OCI-LY7 (cell line): Measurements from ENCODE around the gene ME1. TPM values are rescaled to one million over a fixed set of nuclear protein-coding genes. Genes with fewer than 3 reads are reported as not detected.

Source experiments
- BruUV-seq: library from RNA; stranded (reverse); fragments of 400-500 nt; replicated peaks from 2 replicates; lab custom pipeline; 2021; lab: Mats Ljungman, UMichigan
- CTCF ChIA-PET: fragments of 300-600 bp; sonication (Branson Sonifier 250); formaldehyde crosslinking; loops from one replicate; lab custom pipeline; 2022; ENCODE audit warnings: antibody characterized with exemption; ENCODE audit not compliant: unreplicated experiment; lab: Charles Lee
- POLR2A ChIA-PET: fragments of 300-600 bp; sonication (Branson Sonifier 250); formaldehyde crosslinking; loops from one replicate; lab custom pipeline; 2022; ENCODE audit warnings: antibody characterized with exemption; lab: Charles Lee
- DNase-seq: peaks from one replicate; pipeline ENCODE4 v3.0.0-alpha.2; 2015; ENCODE audit warnings: low spot score
- H2AFZ ChIP-seq: fragments of 200-600 bp; sonication (generic), shearing (Covaris generic); 2 replicates; pipeline ENCODE4 v1.6.1; 2014; ENCODE audit warnings: mild to moderate bottlenecking, antibody characterized with exemption, low read length, moderate library complexity
- H3K27ac ChIP-seq: fragments of 200-600 bp; sonication (generic); 2 replicates; pipeline ENCODE4 v1.5.1; 2014; ENCODE audit warnings: mixed run types, low read depth, mild to moderate bottlenecking, moderate library complexity, low read length, inconsistent platforms; ENCODE audit not compliant: poor library complexity, severe bottlenecking
- H3K36me3 ChIP-seq: fragments of 200-600 bp; sonication (generic); 2 replicates; pipeline ENCODE4 v1.6.1; 2014; ENCODE audit warnings: mild to moderate bottlenecking, antibody characterized with exemption, low read length, moderate library complexity, mixed read lengths; ENCODE audit not compliant: insufficient read depth
- H3K4me1 ChIP-seq: fragments of 200-600 bp; sonication (generic); 2 replicates; pipeline ENCODE4 v1.5.1; 2014; ENCODE audit warnings: mild to moderate bottlenecking, low read length; ENCODE audit not compliant: insufficient read depth, poor library complexity, severe bottlenecking
- H3K4me2 ChIP-seq: fragments of 200-600 bp; sonication (generic); 2 replicates; pipeline ENCODE4 v1.6.1; 2014; ENCODE audit warnings: mild to moderate bottlenecking, low read length
- H3K4me3 ChIP-seq: fragments of 200-600 bp; sonication (generic); 2 replicates; pipeline ENCODE4 v1.5.1; 2014; ENCODE audit warnings: mild to moderate bottlenecking, low read depth, low read length; ENCODE audit not compliant: poor library complexity, severe bottlenecking
- H3K79me2 ChIP-seq: fragments of 200-600 bp; sonication (generic); 2 replicates; pipeline ENCODE4 v1.6.1; 2016; ENCODE audit warnings: low read depth, mild to moderate bottlenecking, low read length, moderate library complexity, mixed read lengths; ENCODE audit not compliant: insufficient read depth
- H3K9me2 ChIP-seq: fragments of 200-600 bp; sonication (generic); 2 replicates; pipeline ENCODE4 v1.6.1; 2016; ENCODE audit warnings: mild to moderate bottlenecking, low read length, mixed read lengths; ENCODE audit not compliant: insufficient read depth
- H3K9me3 ChIP-seq: fragments of 200-600 bp; sonication (generic); 2 replicates; pipeline ENCODE4 v1.6.1; 2014; ENCODE audit warnings: mild to moderate bottlenecking, mixed run types, low read length, mixed read lengths
- H4K20me1 ChIP-seq: fragments of 200-600 bp; sonication (generic); 2 replicates; pipeline ENCODE4 v1.6.1; 2014; ENCODE audit warnings: mild to moderate bottlenecking, antibody characterized with exemption, low read length, moderate library complexity, mixed read lengths; ENCODE audit not compliant: insufficient read depth
- CTCF ChIP-seq: fragments of 200-600 bp; sonication (generic); conservative IDR thresholded peaks from 2 replicates; pipeline ENCODE4 v1.5.1; 2014; ENCODE audit warnings: mild to moderate bottlenecking, antibody characterized with exemption, low read length, moderate library complexity, mixed read lengths
- EZH2phosphoT487 ChIP-seq: fragments of 200-600 bp; sonication (generic); IDR thresholded peaks from 2 replicates; pipeline ENCODE4 v1.6.1; 2018; ENCODE audit warnings: low read depth, borderline replicate concordance, mild to moderate bottlenecking, mixed run types, antibody characterized with exemption, low read length, moderate library complexity, mixed read lengths
- intact Hi-C: fragments of 100-400 bp; cut with micrococcal nuclease; formaldehyde crosslinking; loops from one replicate; pipeline ENCODE4 v1.10.0; 2022; ENCODE audit not compliant: unreplicated experiment
- total RNA-seq, 2 experiments: library from RNA; depleted of rRNA in 1 of 2; stranded (reverse); fragments of >200 nt in 1 of 2; shearing (Covaris generic) in 1 of 2; gene quantifications; 2 replicates each; pipeline ENCODE4 v1.2.3, GENCODE V29; 2014 to 2022

Gene ME1
- total RNA-seq, 2 experiments from 2014 or later: not detected

DNA sequence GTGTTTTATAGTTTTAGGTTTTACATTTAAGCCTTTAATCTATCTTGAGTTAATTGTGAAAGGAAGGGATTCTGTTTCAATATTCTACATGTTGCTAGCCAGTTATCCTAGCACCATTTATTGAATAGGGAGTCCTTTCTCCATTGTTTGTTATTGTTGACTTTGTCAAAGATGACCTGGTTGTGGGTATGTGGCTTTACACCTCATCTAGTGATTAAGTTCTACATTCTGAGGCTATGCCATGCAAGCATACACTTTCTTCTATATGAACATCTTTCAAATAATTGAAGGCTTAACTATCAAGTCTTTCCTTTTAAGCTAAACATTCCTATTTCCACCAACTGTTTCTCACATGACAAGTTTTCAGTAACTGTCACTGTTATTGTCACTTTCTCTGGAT is 46.1 kb downstream of the ME1 start:
- Histone ChIP-seq H3K79me2 (no peaks in the 10 kb centered on the region), H3K9me2 (no peaks in the 10 kb centered on the region), H3K4me1 (no peaks in the 10 kb centered on the region), H3K36me3 (no peaks in the 10 kb centered on the region), H3K27ac (no peak overlapping the region), H3K9me3 (no peaks in the 10 kb centered on the region), H3K4me3 (no peak overlapping the region), H4K20me1 (no peaks in the 10 kb centered on the region), H3K4me2 (no peak overlapping the region), H2AFZ (no peak overlapping the region)
- intact Hi-C loops: no loop called here
- no peak for TF ChIP-seq CTCF
- TF ChIP-seq EZH2phosphoT487: no peak
- BruUV-seq: no TSS peak
- CTCF ChIA-PET: no interaction called here
- POLR2A ChIA-PET: no interaction called here
- no peak for DNase-seq

- BruUV-seq: no TSS peak
- TF ChIP-seq CTCF (no peak), EZH2phosphoT487 (no peak)
- H3K79me2 ChIP-seq: no peaks in the 10 kb centered on the region
- POLR2A ChIA-PET: interaction anchor here (0.6 to 0.9 kb wide), 2 partner anchors 23 to 142 kb away, joined by 3 read pairs; no protein-coding TSS in a partner anchor
- no peaks in the 10 kb centered on the region for H3K4me1 ChIP-seq
- no peak overlapping the region for H2AFZ ChIP-seq
- H3K9me3 ChIP-seq: no peaks in the 10 kb centered on the region
- no peak overlapping the region for H3K4me2 ChIP-seq
- no peaks in the 10 kb centered on the region for H3K36me3 ChIP-seq
- CTCF ChIA-PET: no interaction called here
- intact Hi-C loops: no loop called here
- H3K27ac ChIP-seq: no peak overlapping the region
- H3K4me3 ChIP-seq: no peak overlapping the region
- no peak for DNase-seq
- H3K9me2 ChIP-seq: no peaks in the 10 kb centered on the region
- no peaks in the 10 kb centered on the region for H4K20me1 ChIP-seq
Measured at GRCh38 chr6:83381949-83382348, 48.9 kb downstream of the ME1 start.

- Histone ChIP-seq H3K9me2 (no peaks in the 10 kb centered on the region), H3K27ac (no peak overlapping the region), H3K79me2 (no peaks in the 10 kb centered on the region), H3K4me3 (no peak overlapping the region), H3K4me1 (no peaks in the 10 kb centered on the region), H3K36me3 (no peaks in the 10 kb centered on the region), H3K4me2 (no peak overlapping the region), H2AFZ (no peak overlapping the region), H4K20me1 (no peaks in the 10 kb centered on the region), H3K9me3 (no peaks in the 10 kb centered on the region)
- BruUV-seq: no TSS peak
- POLR2A ChIA-PET: interaction anchor here (0.7 kb wide), 1 partner anchor 339 kb away, joined by 3 read pairs; no protein-coding TSS in a partner anchor
- CTCF ChIA-PET: no interaction called here
- TF ChIP-seq EZH2phosphoT487 (no peak), CTCF (no peak)
- intact Hi-C loops: no loop called here
- no peak for DNase-seq
Measured at GRCh38 chr6:83378621-83379388, 52.0 kb downstream of the ME1 start.
